Loucy (cell line): ENCODE data around the gene CASP12.

Source experiments
- H2AFZ ChIP-seq: fragments of 200-600 bp; sonication (generic); 2 replicates; pipeline ENCODE4 v1.6.0; 2016; ENCODE audit warnings: antibody characterized with exemption, mild to moderate bottlenecking, low read length, moderate library complexity
- H3F3A ChIP-seq: fragments of 200-600 bp; 2 replicates; pipeline ENCODE4 v1.6.0; 2016; ENCODE audit warnings: antibody characterized with exemption, low read depth, mild to moderate bottlenecking
- H3K27me3 ChIP-seq: fragments of 200-600 bp; sonication (generic); 2 replicates; pipeline ENCODE4 v1.6.1; 2014; ENCODE audit warnings: low read length, mild to moderate bottlenecking; ENCODE audit not compliant: insufficient read depth, poor library complexity, severe bottlenecking
- H3K36me3 ChIP-seq: fragments of 200-600 bp; sonication (generic); 2 replicates; pipeline ENCODE4 v1.6.1; 2016; ENCODE audit warnings: low read length; ENCODE audit not compliant: insufficient read depth
- H3K4me1 ChIP-seq: fragments of 200-600 bp; sonication (generic); 2 replicates; pipeline ENCODE4 v1.5.1; 2014; ENCODE audit warnings: low read length, mild to moderate bottlenecking; ENCODE audit not compliant: insufficient read depth, poor library complexity, severe bottlenecking
- H3K4me2 ChIP-seq: fragments of 200-600 bp; sonication (generic); 2 replicates; pipeline ENCODE4 v1.6.0; 2014; ENCODE audit warnings: antibody characterized with exemption, low read length, low read depth, mild to moderate bottlenecking; ENCODE audit not compliant: poor library complexity, severe bottlenecking
- H3K4me3 ChIP-seq: fragments of 200-600 bp; sonication (generic); 2 replicates; pipeline ENCODE4 v1.5.1; 2014; ENCODE audit warnings: low read length, mild to moderate bottlenecking, mixed read lengths; ENCODE audit not compliant: poor library complexity, severe bottlenecking
- H3K79me2 ChIP-seq: fragments of 200-600 bp; sonication (generic); 2 replicates; pipeline ENCODE4 v1.6.1; 2014; ENCODE audit warnings: low read length; ENCODE audit not compliant: insufficient read depth
- H3K9ac ChIP-seq: fragments of 200-600 bp; sonication (generic); 2 replicates; pipeline ENCODE4 v1.6.0; 2014; ENCODE audit warnings: mild to moderate bottlenecking, low read depth, low read length, moderate library complexity; ENCODE audit not compliant: poor library complexity, severe bottlenecking
- H3K9me2 ChIP-seq: fragments of 200-600 bp; sonication (generic); replicated peaks from 2 replicates; pipeline ENCODE4 v1.6.1; 2016; ENCODE audit warnings: low read depth, low read length, mixed read lengths
- H3K9me3 ChIP-seq: fragments of 200-600 bp; sonication (generic); 2 replicates; pipeline ENCODE4 v1.6.1; 2014; ENCODE audit warnings: mild to moderate bottlenecking, antibody characterized with exemption, low read length, low read depth; ENCODE audit not compliant: insufficient read depth
- H4K20me1 ChIP-seq: fragments of 200-600 bp; sonication (generic); 2 replicates; pipeline ENCODE4 v1.6.0; 2014; ENCODE audit warnings: antibody characterized with exemption, low read length, mild to moderate bottlenecking; ENCODE audit not compliant: insufficient read depth, poor library complexity, severe bottlenecking
- EZH2phosphoT487 ChIP-seq: fragments of 200-600 bp; IDR thresholded peaks from 2 replicates; pipeline ENCODE4 v1.6.1; 2018; ENCODE audit warnings: antibody characterized with exemption, mild to moderate bottlenecking, moderate library complexity, borderline replicate concordance
- TF ChIP-seq, protein P1 (sequence below): fragments of 200-600 bp; sonication (generic); conservative IDR thresholded peaks from 2 replicates; pipeline ENCODE4 v1.5.1; 2014; ENCODE audit warnings: mild to moderate bottlenecking, antibody characterized with exemption, low read length

Gene CASP12

DNA sequence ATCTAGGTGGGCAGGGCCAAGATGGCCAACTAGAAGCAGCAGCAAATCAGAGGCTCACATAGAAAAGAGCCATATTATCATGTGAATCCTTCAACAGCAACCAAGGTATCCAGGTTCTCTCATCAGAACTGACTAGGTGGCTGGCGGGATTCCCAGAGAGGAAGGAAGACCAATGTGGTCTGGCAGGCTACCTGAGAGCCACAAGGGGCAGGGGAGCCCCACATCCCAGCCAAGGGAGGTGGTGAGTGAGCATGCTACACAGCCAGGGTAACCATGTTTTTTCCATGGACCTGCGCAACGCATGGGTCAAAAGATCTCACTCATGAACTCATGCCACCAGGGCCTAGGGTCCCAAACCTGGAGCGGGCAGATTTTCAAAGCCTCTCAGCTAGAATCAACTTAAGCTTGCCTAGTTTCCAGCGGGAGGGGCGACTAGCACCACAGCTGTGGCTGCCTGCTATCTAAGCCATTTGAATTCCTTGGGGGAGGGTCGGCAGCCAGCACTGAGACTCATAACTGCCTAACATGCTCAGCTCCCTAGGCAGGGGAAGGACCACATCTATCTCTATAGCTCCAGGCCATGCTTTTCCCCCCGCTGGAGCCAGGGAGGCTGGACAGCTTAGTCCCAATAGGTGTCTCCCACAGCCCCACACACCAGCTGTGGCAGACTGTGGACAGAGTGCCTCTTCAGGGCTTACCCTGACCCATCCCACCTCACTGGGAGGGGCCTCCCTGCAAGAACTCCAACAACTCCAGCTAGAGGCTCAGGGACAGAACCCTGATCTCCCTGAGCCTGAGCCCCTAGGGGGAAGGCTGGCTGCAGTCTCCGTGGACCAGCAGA lies 28.7 kb upstream of the CASP12 start:
- no peak overlapping the region for H2AFZ ChIP-seq
- H3K27me3 ChIP-seq, result no peaks in the 10 kb centered on the region
- no peaks in the 10 kb centered on the region for H4K20me1 ChIP-seq
- H3K9ac ChIP-seq, result no peak overlapping the region
- H3K4me1 ChIP-seq, result peaks cover 6% of the 10 kb centered on the region
- no peak overlapping the region for H3K4me2 ChIP-seq
- TF ChIP-seq, protein P1, sequence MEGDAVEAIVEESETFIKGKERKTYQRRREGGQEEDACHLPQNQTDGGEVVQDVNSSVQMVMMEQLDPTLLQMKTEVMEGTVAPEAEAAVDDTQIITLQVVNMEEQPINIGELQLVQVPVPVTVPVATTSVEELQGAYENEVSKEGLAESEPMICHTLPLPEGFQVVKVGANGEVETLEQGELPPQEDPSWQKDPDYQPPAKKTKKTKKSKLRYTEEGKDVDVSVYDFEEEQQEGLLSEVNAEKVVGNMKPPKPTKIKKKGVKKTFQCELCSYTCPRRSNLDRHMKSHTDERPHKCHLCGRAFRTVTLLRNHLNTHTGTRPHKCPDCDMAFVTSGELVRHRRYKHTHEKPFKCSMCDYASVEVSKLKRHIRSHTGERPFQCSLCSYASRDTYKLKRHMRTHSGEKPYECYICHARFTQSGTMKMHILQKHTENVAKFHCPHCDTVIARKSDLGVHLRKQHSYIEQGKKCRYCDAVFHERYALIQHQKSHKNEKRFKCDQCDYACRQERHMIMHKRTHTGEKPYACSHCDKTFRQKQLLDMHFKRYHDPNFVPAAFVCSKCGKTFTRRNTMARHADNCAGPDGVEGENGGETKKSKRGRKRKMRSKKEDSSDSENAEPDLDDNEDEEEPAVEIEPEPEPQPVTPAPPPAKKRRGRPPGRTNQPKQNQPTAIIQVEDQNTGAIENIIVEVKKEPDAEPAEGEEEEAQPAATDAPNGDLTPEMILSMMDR, result no peak
- TF ChIP-seq EZH2phosphoT487, result no peak
- no peaks in the 10 kb centered on the region for H3K9me2 ChIP-seq
- H3K79me2 ChIP-seq, result no peaks in the 10 kb centered on the region
- H3K9me3 ChIP-seq, result peaks cover 21% of the 10 kb centered on the region; the same call in 1 of the 2 replicates
- H3F3A ChIP-seq, result no peaks in the 10 kb centered on the region
- no peak overlapping the region for H3K4me3 ChIP-seq
- H3K36me3 ChIP-seq, result no peaks in the 10 kb centered on the region

DNA sequence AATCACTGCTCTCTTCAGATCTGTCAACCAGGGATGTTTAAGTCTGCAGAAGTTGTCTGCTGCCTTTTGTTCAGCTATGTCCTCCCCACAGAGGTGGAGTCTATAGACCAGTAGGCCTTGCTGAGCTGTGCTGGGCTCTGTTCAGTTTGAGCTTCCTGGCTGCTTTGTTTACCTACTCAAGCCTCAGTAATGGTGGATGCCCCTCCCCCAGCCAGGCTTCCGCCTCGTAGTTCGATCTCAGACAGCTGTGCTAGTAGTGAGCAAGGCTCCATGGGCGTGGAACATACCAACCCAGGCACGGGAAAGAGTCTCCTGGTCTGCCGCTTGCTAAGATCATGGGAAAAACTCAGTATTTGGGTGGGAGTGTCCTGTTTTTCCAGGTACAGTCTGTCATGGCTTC lies 27.6 kb upstream of the CASP12 start:
- Histone ChIP-seq H3K4me2 (no peak overlapping the region), H3K9me2 (no peaks in the 10 kb centered on the region), H3K36me3 (no peaks in the 10 kb centered on the region), H3K4me3 (no peak overlapping the region), H3F3A (no peaks in the 10 kb centered on the region), H3K4me1 (peaks cover 14% of the 10 kb centered on the region), H2AFZ (no peak overlapping the region), H3K79me2 (no peaks in the 10 kb centered on the region), H3K27me3 (no peaks in the 10 kb centered on the region), H4K20me1 (no peaks in the 10 kb centered on the region), H3K9me3 (peaks cover 21% of the 10 kb centered on the region; the same call in 1 of the 2 replicates), H3K9ac (no peak overlapping the region)
- no peak for TF ChIP-seq EZH2phosphoT487
- TF ChIP-seq, protein P1, result no peak

DNA sequence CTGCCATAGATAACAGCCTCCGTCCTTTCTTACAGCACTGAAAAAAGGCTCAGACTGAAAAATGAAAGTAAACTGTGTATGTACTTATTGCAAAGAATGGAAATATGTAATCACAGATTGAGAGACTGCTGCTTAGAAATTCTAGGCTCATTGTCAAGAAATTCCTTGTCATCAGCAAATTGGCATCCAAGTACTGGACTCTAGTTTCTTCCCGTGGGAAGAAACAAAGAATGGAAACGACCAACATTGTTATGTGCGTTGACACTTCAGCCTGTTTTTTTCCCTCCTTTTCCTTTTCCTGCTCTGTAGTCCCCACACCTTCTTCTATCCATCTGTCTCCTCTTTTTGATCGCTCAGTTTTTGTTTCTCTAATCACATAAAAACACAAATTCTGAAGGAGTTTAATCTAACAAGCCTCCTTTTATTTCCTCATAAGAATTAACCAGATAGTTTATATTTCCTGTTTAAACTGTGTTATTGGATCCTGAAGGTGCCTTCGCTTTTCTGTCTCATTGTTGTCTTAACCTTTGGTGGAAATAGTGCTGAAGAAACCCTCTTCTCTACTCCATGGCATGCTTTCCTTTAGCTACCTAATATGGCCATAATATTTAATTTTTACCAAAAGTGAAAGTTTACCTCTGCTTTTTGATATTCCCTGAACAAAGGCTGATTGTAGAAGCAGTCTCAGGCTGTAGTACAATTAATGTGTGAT lies 20.0 kb upstream of the CASP12 start:
- no peaks in the 10 kb centered on the region for H3F3A ChIP-seq
- H3K9me2 ChIP-seq, result no peaks in the 10 kb centered on the region
- no peaks in the 10 kb centered on the region for H3K27me3 ChIP-seq
- peaks cover 57% of the 10 kb centered on the region for H3K4me1 ChIP-seq
- TF ChIP-seq, protein P1, result no peak
- no peak for TF ChIP-seq EZH2phosphoT487
- no peaks in the 10 kb centered on the region for H4K20me1 ChIP-seq
- peak overlapping the region; percentile 79 for H2AFZ ChIP-seq
- H3K79me2 ChIP-seq, result no peaks in the 10 kb centered on the region
- peak overlapping the region; percentile 75 for H3K4me2 ChIP-seq
- H3K9me3 ChIP-seq, result no peaks in the 10 kb centered on the region
- no peaks in the 10 kb centered on the region for H3K36me3 ChIP-seq
- peak overlapping the region; percentile 74 for H3K9ac ChIP-seq
- peak overlapping the region; percentile 72 for H3K4me3 ChIP-seq
